ENCODE results near the gene PTPRD. TPM values are rescaled to one million over a fixed set of nuclear protein-coding genes. Genes with fewer than 3 reads are reported as not detected.

Gene PTPRD
- total RNA-seq, 1 donor from 2014 or later, result 5.7 TPM

DNA sequence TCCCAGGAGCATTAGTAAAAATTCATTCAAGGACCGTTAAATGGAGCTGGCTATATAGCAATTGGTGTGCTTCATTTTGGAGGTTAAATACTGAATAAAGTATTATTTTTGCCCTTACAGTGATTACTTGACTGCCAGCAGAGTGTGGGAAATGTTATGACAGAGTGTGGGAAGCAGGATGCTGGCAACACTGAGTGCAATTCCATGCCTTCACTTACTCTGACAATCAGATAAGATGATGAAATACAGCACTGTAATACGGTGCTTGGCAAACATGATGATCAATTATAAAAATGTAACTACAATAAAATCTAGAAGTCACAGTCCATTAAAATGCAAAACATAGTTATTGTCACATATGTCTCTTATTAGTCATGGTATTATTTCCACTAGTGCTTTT lies 651.3 kb downstream of the PTPRD start:
- Mint-ChIP-seq H3K4me1 (ENCODE audit: low read depth) (no peaks in the 10 kb centered on the region), H3K4me3 (ENCODE audit: unreplicated experiment) (no peak overlapping the region), H3K27ac (ENCODE audit: unreplicated experiment) (no peak overlapping the region), H3K27me3 (ENCODE audit: low read depth) (peaks cover 19% of the 10 kb centered on the region), H3K9me3 (ENCODE audit: low read depth) (no peaks in the 10 kb centered on the region), H3K36me3 (ENCODE audit: low read depth) (no peaks in the 10 kb centered on the region)
- no peak for DNase-seq (ENCODE audit: low spot score)
- TF ChIP-seq, protein P1, sequence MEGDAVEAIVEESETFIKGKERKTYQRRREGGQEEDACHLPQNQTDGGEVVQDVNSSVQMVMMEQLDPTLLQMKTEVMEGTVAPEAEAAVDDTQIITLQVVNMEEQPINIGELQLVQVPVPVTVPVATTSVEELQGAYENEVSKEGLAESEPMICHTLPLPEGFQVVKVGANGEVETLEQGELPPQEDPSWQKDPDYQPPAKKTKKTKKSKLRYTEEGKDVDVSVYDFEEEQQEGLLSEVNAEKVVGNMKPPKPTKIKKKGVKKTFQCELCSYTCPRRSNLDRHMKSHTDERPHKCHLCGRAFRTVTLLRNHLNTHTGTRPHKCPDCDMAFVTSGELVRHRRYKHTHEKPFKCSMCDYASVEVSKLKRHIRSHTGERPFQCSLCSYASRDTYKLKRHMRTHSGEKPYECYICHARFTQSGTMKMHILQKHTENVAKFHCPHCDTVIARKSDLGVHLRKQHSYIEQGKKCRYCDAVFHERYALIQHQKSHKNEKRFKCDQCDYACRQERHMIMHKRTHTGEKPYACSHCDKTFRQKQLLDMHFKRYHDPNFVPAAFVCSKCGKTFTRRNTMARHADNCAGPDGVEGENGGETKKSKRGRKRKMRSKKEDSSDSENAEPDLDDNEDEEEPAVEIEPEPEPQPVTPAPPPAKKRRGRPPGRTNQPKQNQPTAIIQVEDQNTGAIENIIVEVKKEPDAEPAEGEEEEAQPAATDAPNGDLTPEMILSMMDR (IDR thresholded peaks at IDR 0.05), result no peak

DNA sequence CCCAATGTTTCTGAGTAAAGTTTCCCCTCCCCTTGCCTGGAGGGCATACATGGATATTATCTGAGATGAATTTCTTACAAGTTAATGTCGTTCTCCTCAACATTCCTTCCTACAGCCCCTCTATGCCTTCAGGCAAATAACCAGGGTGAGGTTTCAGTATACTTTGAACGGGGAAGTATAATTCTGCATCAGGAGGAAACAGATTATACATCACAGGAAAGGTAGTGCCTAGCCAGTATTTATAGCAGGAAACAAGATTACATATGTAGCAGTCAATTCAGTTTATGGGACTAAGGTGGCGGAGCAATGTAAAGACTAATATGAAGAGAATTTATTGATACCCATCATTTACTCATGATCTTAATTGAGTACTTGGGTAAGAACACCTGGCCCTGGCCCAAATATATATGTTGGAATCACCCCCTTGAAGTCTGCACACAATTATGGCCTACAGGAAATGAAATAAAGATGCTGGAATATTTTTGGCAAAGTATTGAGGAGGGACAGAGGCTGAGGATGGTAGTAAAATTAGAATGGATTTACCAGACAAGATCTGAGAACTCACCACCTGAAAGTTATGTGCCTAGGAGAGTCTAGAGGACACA lies 661.1 kb downstream of the PTPRD start:
- H3K4me3 Mint-ChIP-seq (ENCODE audit: unreplicated experiment), result no peak overlapping the region
- no peaks in the 10 kb centered on the region for H3K36me3 Mint-ChIP-seq (ENCODE audit: low read depth)
- TF ChIP-seq, protein P1 (IDR thresholded peaks at IDR 0.05), result no peak
- no peak for DNase-seq (ENCODE audit: low spot score)
- H3K27ac Mint-ChIP-seq (ENCODE audit: unreplicated experiment), result no peak overlapping the region
- peaks cover 16% of the 10 kb centered on the region for H3K4me1 Mint-ChIP-seq (ENCODE audit: low read depth)
- no peaks in the 10 kb centered on the region for H3K27me3 Mint-ChIP-seq (ENCODE audit: low read depth)
- no peaks in the 10 kb centered on the region for H3K9me3 Mint-ChIP-seq (ENCODE audit: low read depth)

DNA sequence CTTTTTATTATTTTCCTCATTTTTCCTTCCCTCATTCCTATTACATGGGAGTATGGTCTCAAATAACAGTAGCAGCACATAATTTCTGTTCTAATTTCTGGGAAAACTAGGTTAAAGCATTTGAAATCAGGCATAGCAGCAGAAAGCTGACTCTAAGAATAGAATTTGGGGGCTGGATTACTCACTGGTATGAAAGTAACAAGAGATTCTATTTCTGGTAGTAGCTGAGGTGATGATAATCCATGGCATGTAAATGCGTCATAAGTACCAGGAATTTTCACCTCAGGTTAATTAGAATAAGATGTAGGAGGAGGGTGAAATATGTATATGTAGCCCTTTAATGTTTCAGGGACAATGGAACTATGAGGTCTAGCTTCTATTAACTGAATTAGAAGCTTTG lies 662.0 kb downstream of the PTPRD start:
- H3K4me3 Mint-ChIP-seq (ENCODE audit: unreplicated experiment), result no peak overlapping the region
- no peaks in the 10 kb centered on the region for H3K36me3 Mint-ChIP-seq (ENCODE audit: low read depth)
- H3K27ac Mint-ChIP-seq (ENCODE audit: unreplicated experiment), result no peak overlapping the region
- H3K9me3 Mint-ChIP-seq (ENCODE audit: low read depth), result no peaks in the 10 kb centered on the region
- DNase-seq (ENCODE audit: low spot score), result no peak
- H3K4me1 Mint-ChIP-seq (ENCODE audit: low read depth), result peaks cover 16% of the 10 kb centered on the region
- H3K27me3 Mint-ChIP-seq (ENCODE audit: low read depth), result no peaks in the 10 kb centered on the region
- TF ChIP-seq, protein P1 (IDR thresholded peaks at IDR 0.05), result no peak

DNA sequence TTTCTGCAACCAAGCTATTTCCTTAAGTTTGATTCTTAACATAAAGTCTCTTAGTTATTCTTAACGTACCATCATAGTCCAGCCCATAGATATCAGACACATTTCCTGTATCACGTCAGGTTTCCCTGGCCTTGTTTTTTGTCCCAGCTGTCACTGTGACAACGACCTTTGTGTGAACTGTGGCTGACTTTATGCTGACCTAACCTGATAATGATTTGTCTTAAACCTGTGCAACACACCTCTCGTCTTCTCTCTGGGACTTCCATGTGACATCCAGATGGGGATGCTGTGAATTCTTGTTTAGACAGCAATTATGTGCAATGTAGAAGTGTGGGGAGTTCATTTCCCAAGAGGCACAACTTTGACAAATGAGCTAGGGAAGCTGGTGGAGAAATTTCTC lies 662.8 kb downstream of the PTPRD start:
- DNase-seq (ENCODE audit: low spot score), result no peak
- peaks cover 5% of the 10 kb centered on the region for H3K27me3 Mint-ChIP-seq (ENCODE audit: low read depth)
- no peaks in the 10 kb centered on the region for H3K9me3 Mint-ChIP-seq (ENCODE audit: low read depth)
- H3K4me3 Mint-ChIP-seq (ENCODE audit: unreplicated experiment), result no peak overlapping the region
- no peaks in the 10 kb centered on the region for H3K36me3 Mint-ChIP-seq (ENCODE audit: low read depth)
- peak overlapping the region; percentile 3 for H3K27ac Mint-ChIP-seq (ENCODE audit: unreplicated experiment)
- TF ChIP-seq, protein P1 (IDR thresholded peaks at IDR 0.05), result no peak
- peaks cover 16% of the 10 kb centered on the region for H3K4me1 Mint-ChIP-seq (ENCODE audit: low read depth)

DNA sequence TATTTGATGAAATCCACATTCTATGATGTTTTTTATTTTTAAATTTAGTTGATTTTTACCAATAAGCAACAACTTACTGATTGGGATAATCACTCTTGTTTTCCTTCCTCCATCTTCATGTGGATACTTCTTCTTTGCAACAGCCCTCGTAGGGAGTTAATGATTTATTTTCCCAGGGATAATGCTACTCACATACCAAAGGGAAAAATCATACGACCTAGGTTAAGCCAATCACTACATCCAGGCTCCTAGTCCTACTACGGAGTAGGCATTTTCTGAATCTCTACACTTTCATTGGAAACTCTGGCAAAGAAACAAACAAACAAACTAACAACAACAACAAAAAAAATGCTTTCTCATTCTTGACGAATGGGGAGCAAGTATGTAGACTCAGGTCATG lies 663.4 kb downstream of the PTPRD start:
- Mint-ChIP-seq H3K27me3 (ENCODE audit: low read depth) (peaks cover 5% of the 10 kb centered on the region), H3K36me3 (ENCODE audit: low read depth) (no peaks in the 10 kb centered on the region), H3K27ac (ENCODE audit: unreplicated experiment) (no peak overlapping the region), H3K4me1 (ENCODE audit: low read depth) (peaks cover 16% of the 10 kb centered on the region), H3K4me3 (ENCODE audit: unreplicated experiment) (no peak overlapping the region), H3K9me3 (ENCODE audit: low read depth) (no peaks in the 10 kb centered on the region)
- DNase-seq (ENCODE audit: low spot score), result no peak
- TF ChIP-seq, protein P1 (IDR thresholded peaks at IDR 0.05), result no peak

Measured in chondrocyte (in vitro differentiated cells).